Natural killer cell (primary cell): ENCODE results near the gene MTMR3. TPM values are rescaled to one million over a fixed set of nuclear protein-coding genes. Genes with fewer than 3 reads are reported as not detected.

Experiments used
- ATAC-seq, 3 donors: fragments of 150-1000 bp in 2 of 3; fragments of 200-7000 bp in 1 of 3; cut with Tn5 transposase; 1 replicate in 1 of 3; 2 replicates in 2 of 3; pipeline ENCODE4 v1.10.0; 2021; ENCODE audit warnings: mild to moderate bottlenecking in 2 of 3, moderate library complexity in 2 of 3
- DNase-seq, 2 donors: peaks; one replicate each; pipeline versions ENCODE4 v3.0.0 to v3.0.0-alpha.2; 2013 to 2021; ENCODE audit warnings: mixed read lengths in 1 of 2
- H3K27ac ChIP-seq: one replicate; pipeline ENCODE4 v1.5.1; 2013; ENCODE audit warnings: mild to moderate bottlenecking, low read length
- H3K27me3 ChIP-seq: one replicate; pipeline ENCODE4 v1.6.1; 2013; ENCODE audit warnings: low read length; ENCODE audit not compliant: control insufficient read depth, insufficient read depth
- H3K36me3 ChIP-seq: one replicate; pipeline ENCODE4 v1.6.1; 2013; ENCODE audit warnings: low read length; ENCODE audit not compliant: control insufficient read depth, insufficient read depth
- H3K4me1 ChIP-seq: one replicate; pipeline ENCODE4 v1.6.1; 2013; ENCODE audit warnings: low read length; ENCODE audit not compliant: control insufficient read depth, insufficient read depth
- H3K4me3 ChIP-seq: one replicate; pipeline ENCODE4 v1.5.1; 2013; ENCODE audit warnings: low read length
- H3K9me3 ChIP-seq: one replicate; pipeline ENCODE4 v1.6.1; 2013; ENCODE audit warnings: low read length; ENCODE audit not compliant: control insufficient read depth, insufficient read depth
- H3K27ac Mint-ChIP-seq, 2 donors: one replicate each; pipeline ENCODE4 v1.8.0; 2022; ENCODE audit warnings: mild to moderate bottlenecking in 2 of 2, mixed read lengths in 2 of 2, moderate library complexity in 1 of 2
- H3K27me3 Mint-ChIP-seq, 2 donors: one replicate each; pipeline ENCODE4 v1.8.0; 2022; ENCODE audit warnings: low read depth in 2 of 2, mixed read lengths in 2 of 2
- H3K36me3 Mint-ChIP-seq: one replicate; pipeline ENCODE4 v1.8.0; 2022; ENCODE audit warnings: mixed read lengths
- H3K4me1 Mint-ChIP-seq, 2 donors: one replicate each; pipeline ENCODE4 v1.8.0; 2022; ENCODE audit warnings: mixed read lengths in 2 of 2
- H3K4me3 Mint-ChIP-seq: one replicate; pipeline ENCODE4 v1.8.0; 2022; ENCODE audit warnings: mild to moderate bottlenecking, moderate library complexity, mixed read lengths
- H3K9me3 Mint-ChIP-seq, 2 donors: one replicate each; pipeline ENCODE4 v1.8.0; 2022; ENCODE audit warnings: mixed read lengths in 2 of 2
- CTCF ChIP-seq: fragments of 200-600 bp; IDR thresholded peaks from one replicate; pipeline ENCODE4 v1.8.0; 2022; ENCODE audit warnings: antibody characterized with exemption
- WGBS: methylation state at CpG from one replicate; pipeline ENCODE4 v1.1.7; 2013; ENCODE audit warnings: missing lambda C conversion rate; ENCODE audit not compliant: insufficient coverage; 5-methylcytosine and 5-hydroxymethylcytosine counted together
- intact Hi-C: fragments of 100-400 bp; cut with micrococcal nuclease; formaldehyde crosslinking; loops from one replicate; pipeline ENCODE4 v1.14.2; 2022
- total RNA-seq, 4 donors: library from RNA; stranded (reverse); fragments of 120-200 nt in 1 of 4; gene quantifications; one replicate each; pipeline versions ENCODE4 v1.2.3 to v1.2.4, GENCODE V29; 2013 to 2022

The MTMR3 gene
- total RNA-seq, 3 donors from 2014 or later (not counting 1 experiment from before 2014, with no cell fraction given): 62.1 to 83.4 (median 75.6) TPM

- H3K4me1 Mint-ChIP-seq: peaks cover 35 to 41% of the 10 kb centered on the region in 2 donors
- ATAC-seq (peak; percentile 96 to 99 (median 97)), DNase-seq (peak; percentile 96 to 99)
- intact Hi-C loops: loop anchor here (1.0 kb wide), 2 partner anchors 45 to 167 kb away; partner anchors contain the start of gene MTMR3
- Histone ChIP-seq H3K27ac (peak within 1 kb of the TSS; percentile 84), H3K9me3 (no peaks in the 10 kb centered on the region), H3K4me3 (peak within 1 kb of the TSS; percentile 65), H3K36me3 (peaks cover 11% of the 10 kb centered on the region), H3K27me3 (no peaks in the 10 kb centered on the region), H3K4me1 (peaks cover 14% of the 10 kb centered on the region)
- H3K36me3 Mint-ChIP-seq: no peaks in the 10 kb centered on the region
- TF ChIP-seq CTCF: no peak
- no peaks in the 10 kb centered on the region for H3K9me3 Mint-ChIP-seq
- H3K4me3 Mint-ChIP-seq: peak within 1 kb of the TSS; percentile 96
- WGBS: under 1% methylated on average over 54 of the region's 54 CpGs
- H3K27ac Mint-ChIP-seq: peak within 1 kb of the TSS; percentile 98
- no peaks in the 10 kb centered on the region for H3K27me3 Mint-ChIP-seq
Observed at GRCh38 chr22:29837741-29838598, 45.0 kb upstream of the MTMR3 start, which contains the start of gene ASCC2. ASCC2 (minus strand) TSS chr22:29838274; CDS start chr22:29832325, 5,949 bp downstream.

- 18% methylated on average over 5 of the region's 5 CpGs for WGBS
Observed at GRCh38 chr22:29838599-29838956, 44.4 kb upstream of the MTMR3 start.

GRCh38 chr22:29839039-29839438 is 43.9 kb upstream of the MTMR3 start:
- DNase-seq: peak in 1 of 2 donors; percentile 22
- peaks cover 33 to 35% of the 10 kb centered on the region in 2 donors for H3K4me1 Mint-ChIP-seq
- intact Hi-C loops: no loop called here
- ATAC-seq: no peak
- TF ChIP-seq CTCF: no peak
- H3K27ac Mint-ChIP-seq: peak overlapping the region; percentile 98
- no peaks in the 10 kb centered on the region for H3K27me3 Mint-ChIP-seq
- peak overlapping the region; percentile 96 for H3K4me3 Mint-ChIP-seq
- H3K36me3 ChIP-seq: peaks cover 3% of the 10 kb centered on the region
- 100% methylated on average over 1 of the region's 1 CpG for WGBS
- no peaks in the 10 kb centered on the region for H3K36me3 Mint-ChIP-seq
- no peaks in the 10 kb centered on the region for H3K9me3 ChIP-seq
- no peak overlapping the region for H3K4me3 ChIP-seq
- H3K27me3 ChIP-seq: no peaks in the 10 kb centered on the region
- no peaks in the 10 kb centered on the region for H3K9me3 Mint-ChIP-seq
- peaks cover 14% of the 10 kb centered on the region for H3K4me1 ChIP-seq
- H3K27ac ChIP-seq: peak overlapping the region; percentile 84

More at GRCh38 chr22:29838599-29838956, 44.4 kb upstream of the MTMR3 start:
- no peaks in the 10 kb centered on the region for H3K27me3 ChIP-seq
- H3K36me3 ChIP-seq: peaks cover 6% of the 10 kb centered on the region
- DNase-seq (no peak), ATAC-seq (peak; percentile 8 to 28 (median 26))
- H3K9me3 ChIP-seq: no peaks in the 10 kb centered on the region
- TF ChIP-seq CTCF: no peak
- Mint-ChIP-seq H3K9me3 (no peaks in the 10 kb centered on the region), H3K36me3 (no peaks in the 10 kb centered on the region), H3K27ac (peak overlapping the region; percentile 98), H3K27me3 (no peaks in the 10 kb centered on the region), H3K4me3 (peak overlapping the region; percentile 96), H3K4me1 (peaks cover 35% of the 10 kb centered on the region in 2 donors)
- H3K4me3 ChIP-seq: peak overlapping the region; percentile 48
- peak overlapping the region; percentile 84 for H3K27ac ChIP-seq
- intact Hi-C loops: loop anchor here (1.0 kb wide), 2 partner anchors 45 to 167 kb away; partner anchors contain the start of gene MTMR3
- peaks cover 14% of the 10 kb centered on the region for H3K4me1 ChIP-seq
